LNCAP (cell line): ENCODE results near the gene TMEM50B.

Experiments used
- CTCF ChIP-seq: fragments of 450-650 bp; IDR thresholded peaks from 2 replicates; pipeline ENCODE4 v1.5.1; 2017; ENCODE audit warnings: mild to moderate bottlenecking

Gene TMEM50B

GRCh38 chr21:33406493-33406892 is 73.3 kb downstream of the TMEM50B start:
- TF ChIP-seq CTCF = no peak

GRCh38 chr21:33403786-33404585 is 75.8 kb downstream of the TMEM50B start:
- TF ChIP-seq CTCF = no peak

GRCh38 chr21:33403128-33403785 is 76.5 kb downstream of the TMEM50B start, which contains the start of gene IFNGR2:
IFNGR2 (plus strand) TSS chr21:33403413; CDS start chr21:33403544, 131 bp downstream.
- TF ChIP-seq CTCF = no peak

- no peak for TF ChIP-seq CTCF
Measured at GRCh38 chr21:33402001-33402979, 77.5 kb downstream of the TMEM50B start.

- no peak for TF ChIP-seq CTCF
Measured at GRCh38 chr21:33401630-33401992, 78.2 kb downstream of the TMEM50B start.
